Pancreas (tissue), 10 donors: Measurements from ENCODE around the gene SULT1A2. TPM values are rescaled to one million over a fixed set of nuclear protein-coding genes. Genes with fewer than 3 reads are reported as not detected.

Source experiments
- ATAC-seq, 4 donors: fragments of 200-7000 bp; cut with Tn5 transposase; one replicate each; pipeline versions ENCODE4 v1.8.0 to v1.9.1; 2020; ENCODE audit warnings: mild to moderate bottlenecking in 4 of 4, moderate library complexity in 4 of 4
- DNase-seq, 6 donors: peaks; one replicate each; pipeline ENCODE4 v3.0.0-alpha.2; 2020
- FAIRE-seq: peaks from 2 replicates; lab custom pipeline; 2012; peaks lifted over from hg19 to GRCh38; lab: Jason Lieb, UNC
- H3K27ac ChIP-seq, 4 donors: fragments of 200-600 bp; sonication (generic); 1 replicate in 3 of 4; 2 replicates in 1 of 4; pipeline versions ENCODE4 v1.5.0 to v1.8.0; 2020
- H3K27me3 ChIP-seq, 4 donors: fragments of 200-600 bp; one replicate each; pipeline ENCODE4 v1.8.0; 2021
- H3K36me3 ChIP-seq, 3 donors: fragments of 200-600 bp; sonication (generic) in 1 of 3; one replicate each; pipeline versions ENCODE4 v1.5.0 to v1.8.0; 2020 to 2021
- H3K4me1 ChIP-seq, 3 donors: fragments of 200-600 bp; one replicate each; pipeline ENCODE4 v1.8.0; 2021
- H3K4me3 ChIP-seq, 4 donors: fragments of 200-600 bp; sonication (generic) in 2 of 4; one replicate each; pipeline versions ENCODE4 v1.5.0 to v1.8.0; 2020 to 2021
- H3K9me3 ChIP-seq, 4 donors: fragments of 200-600 bp; one replicate each; pipeline ENCODE4 v1.8.0; 2021
- CTCF ChIP-seq, 4 donors: fragments of 200-600 bp; sonication (generic) in 3 of 4; IDR thresholded peaks; one replicate each; pipeline versions ENCODE4 v1.5.0 to v1.8.0; 2021; ENCODE audit warnings: antibody characterized with exemption in 4 of 4
- WGBS, 2 donors: extraction: QIAGEN DNeasy Blood & Tissue Kit; methylation state at CpG; one replicate each; pipeline ENCODE4 v1.1.7; 2013; 5-methylcytosine and 5-hydroxymethylcytosine counted together
- intact Hi-C, 3 donors: fragments of 100-400 bp; cut with DNase I; formaldehyde crosslinking; loops; one replicate each; pipeline versions ENCODE4 v1.11.1 to v1.14.2; 2022
- polyA plus RNA-seq, 2 donors: library from polyadenylated mRNA; stranded (reverse); fragments of 200-250 nt; gene quantifications; one replicate each; pipeline ENCODE4 v1.2.3, GENCODE V29; 2013
- total RNA-seq, 6 donors: library from RNA; stranded (reverse); fragmentation: NEBNext Ultra II Directional in 4 of 6; extraction: Animal tissue kit (Norgen Biotek cat#: 25700) in 4 of 6; gene quantifications; one replicate each; pipeline versions ENCODE4 v1.2.1 to v1.2.4, GENCODE V29; 2021 to 2023
- donor health status: healthy with polysubstance abuse.
- donor health status: DM: no; HTN: no; CAD: no; lungs with moderate emphysema.
- donor health status: DM: no; HTN: no; CAD: no.
- donor health status: control.
- donor health status: control.
- donor health status: Bipolar disorder and iron deficiency.
- donor health status: DM: yes; HTN: yes; CAD: no.
- donor health status: DM: no; HTN: no; CAD: no.
- donor health status: DM: no; HTN: no; CAD: no.
- donor health status: DM: yes; HTN: yes; CAD: no.

Gene SULT1A2
- total and polyA plus RNA-seq, 8 donors: 0.41 to 6.0 (median 1.4) TPM

GRCh38 chr16:28607116-28607623 is 10.3 kb upstream of the SULT1A2 start:
- H3K4me3 ChIP-seq: no peak overlapping the region
- no peak for TF ChIP-seq CTCF (IDR thresholded peaks at IDR 0.05)
- no peak for ATAC-seq
- no peaks in the 10 kb centered on the region for H3K27me3 ChIP-seq
- WGBS, 2 donors: 95 to 97% methylated on average over 9 of the region's 9 CpGs
- FAIRE-seq: no peak
- H3K9me3 ChIP-seq: no peaks in the 10 kb centered on the region
- intact Hi-C loops: no loop called here
- no peaks in the 10 kb centered on the region for H3K36me3 ChIP-seq
- peak in 1 of 6 donors; percentile 2 for DNase-seq
- peaks cover 7 to 16% (median 15%) of the 10 kb centered on the region in 3 donors for H3K4me1 ChIP-seq
- H3K27ac ChIP-seq: no peak overlapping the region

- H3K36me3 ChIP-seq: no peaks in the 10 kb centered on the region
- DNase-seq: peak in 3 of 6 donors; percentile 5 to 82 (median 36)
Observed at GRCh38 chr16:28606291-28607115, 9.7 kb upstream of the SULT1A2 start.

GRCh38 chr16:28604186-28604565 is 7.3 kb upstream of the SULT1A2 start:
- WGBS, 2 donors: 77 to 79% methylated on average over 8 of the region's 8 CpGs
- ATAC-seq: no peak
- no peaks in the 10 kb centered on the region for H3K36me3 ChIP-seq
- no peak overlapping the region for H3K27ac ChIP-seq
- no peak for FAIRE-seq
- no peaks in the 10 kb centered on the region for H3K27me3 ChIP-seq
- no peak for TF ChIP-seq CTCF (IDR thresholded peaks at IDR 0.05)
- peaks cover 0 to under 1% (median under 1%) of the 10 kb centered on the region in 3 donors for H3K4me1 ChIP-seq
- H3K4me3 ChIP-seq: no peak overlapping the region
- intact Hi-C loops: no loop called here
- no peaks in the 10 kb centered on the region for H3K9me3 ChIP-seq
- peak in 1 of 6 donors; percentile 9 for DNase-seq

More at GRCh38 chr16:28606291-28607115, 9.7 kb upstream of the SULT1A2 start:
- Histone ChIP-seq H3K4me3 (no peak overlapping the region), H3K9me3 (no peaks in the 10 kb centered on the region), H3K27ac (no peak overlapping the region), H3K27me3 (no peaks in the 10 kb centered on the region), H3K4me1 (peaks cover 7 to 16% (median 15%) of the 10 kb centered on the region in 3 donors)
- WGBS, 2 donors: 89 to 94% methylated on average over 16 of the region's 16 CpGs
- ATAC-seq (no peak), FAIRE-seq (no peak)
- intact Hi-C loops: no loop called here
- no peak for TF ChIP-seq CTCF (IDR thresholded peaks at IDR 0.05)

- ATAC-seq: no peak
- no peaks in the 10 kb centered on the region for H3K27me3 ChIP-seq
- no peak for TF ChIP-seq CTCF (IDR thresholded peaks at IDR 0.05)
- H3K9me3 ChIP-seq: no peaks in the 10 kb centered on the region
- no peak overlapping the region for H3K27ac ChIP-seq
- no peaks in the 10 kb centered on the region for H3K4me1 ChIP-seq
- intact Hi-C loops: no loop called here
- H3K4me3 ChIP-seq: no peak overlapping the region
- FAIRE-seq: no peak
- 84 to 85% methylated on average over 11 of the region's 11 CpGs for WGBS, 2 donors
- H3K36me3 ChIP-seq: no peaks in the 10 kb centered on the region
- DNase-seq: peak in 2 of 6 donors; percentile 8 to 80
Observed at GRCh38 chr16:28603381-28604185, 6.7 kb upstream of the SULT1A2 start.
